ENCODE measurements around the gene HSD11B1L.

Gene HSD11B1L

GRCh38 chr19:5655412-5655811 lies 25.4 kb upstream of the HSD11B1L start:
- Histone ChIP-seq H3K27ac (ENCODE audit: low read depth, low read length) (no peak overlapping the region), H3K9me3 (ENCODE audit: insufficient read depth, low read length) (no peaks in the 10 kb centered on the region), H3K36me3 (ENCODE audit: low read length) (peaks cover 19% of the 10 kb centered on the region; the same call in 1 of the 2 replicates), H2AFZ (ENCODE audit: low read depth, low read length, severe bottlenecking) (no peak overlapping the region), H3F3A (ENCODE audit: insufficient read depth) (peaks cover 3% of the 10 kb centered on the region; the same call in 1 of the 2 replicates), H4K20me1 (ENCODE audit: low read depth, low read length) (no peaks in the 10 kb centered on the region), H3K4me3 (ENCODE audit: insufficient read depth, low read length, poor library complexity, severe bottlenecking) (no peak overlapping the region), H3K9me2 (replicated peaks; ENCODE audit: insufficient read depth, low read length) (no peaks in the 10 kb centered on the region), H3K9ac (ENCODE audit: low read length) (no peak overlapping the region), H3K4me2 (ENCODE audit: low read depth, low read length, poor library complexity, severe bottlenecking) (no peak overlapping the region), H3K27me3 (ENCODE audit: low read length) (no peaks in the 10 kb centered on the region), H3K79me2 (ENCODE audit: insufficient read depth, low read length) (no peaks in the 10 kb centered on the region)
- TF ChIP-seq CTCF (IDR thresholded peaks at IDR 0.05; ENCODE audit: insufficient read depth, low read length, poor library complexity, severe bottlenecking): no peak
- TF ChIP-seq EZH2phosphoT487 (conservative IDR thresholded peaks at IDR 0.05; ENCODE audit: low read length): no peak

- H3F3A ChIP-seq (ENCODE audit: insufficient read depth): no peaks in the 10 kb centered on the region
- no peak overlapping the region for H3K27ac ChIP-seq (ENCODE audit: low read depth, low read length)
- no peak for TF ChIP-seq EZH2phosphoT487 (conservative IDR thresholded peaks at IDR 0.05; ENCODE audit: low read length)
- TF ChIP-seq CTCF (IDR thresholded peaks at IDR 0.05; ENCODE audit: insufficient read depth, low read length, poor library complexity, severe bottlenecking): no peak
- H3K4me2 ChIP-seq (ENCODE audit: low read depth, low read length, poor library complexity, severe bottlenecking): no peak overlapping the region
- H2AFZ ChIP-seq (ENCODE audit: low read depth, low read length, severe bottlenecking): no peak overlapping the region
- H3K79me2 ChIP-seq (ENCODE audit: insufficient read depth, low read length): no peaks in the 10 kb centered on the region
- peaks cover 2% of the 10 kb centered on the region; the same call in 1 of the 2 replicates for H4K20me1 ChIP-seq (ENCODE audit: low read depth, low read length)
- no peak overlapping the region for H3K4me3 ChIP-seq (ENCODE audit: insufficient read depth, low read length, poor library complexity, severe bottlenecking)
- H3K27me3 ChIP-seq (ENCODE audit: low read length): no peaks in the 10 kb centered on the region
- H3K36me3 ChIP-seq (ENCODE audit: low read length): peaks cover 3% of the 10 kb centered on the region; the same call in 1 of the 2 replicates
- H3K9me2 ChIP-seq (replicated peaks; ENCODE audit: insufficient read depth, low read length): no peaks in the 10 kb centered on the region
- H3K9me3 ChIP-seq (ENCODE audit: insufficient read depth, low read length): no peaks in the 10 kb centered on the region
- H3K9ac ChIP-seq (ENCODE audit: low read length): no peak overlapping the region
Measured at GRCh38 chr19:5661483-5661882, 19.3 kb upstream of the HSD11B1L start.

GRCh38 chr19:5663904-5664303 lies 16.9 kb upstream of the HSD11B1L start:
- no peak overlapping the region for H3K4me3 ChIP-seq (ENCODE audit: insufficient read depth, low read length, poor library complexity, severe bottlenecking)
- 0 out of 2 replicates have a peak, but pooled peaks cover 3% of the 10 kb centered on the region for H3K36me3 ChIP-seq (ENCODE audit: low read length)
- H3K4me2 ChIP-seq (ENCODE audit: low read depth, low read length, poor library complexity, severe bottlenecking): no peak overlapping the region
- H3F3A ChIP-seq (ENCODE audit: insufficient read depth): no peaks in the 10 kb centered on the region
- no peak for TF ChIP-seq EZH2phosphoT487 (conservative IDR thresholded peaks at IDR 0.05; ENCODE audit: low read length)
- no peak for TF ChIP-seq CTCF (IDR thresholded peaks at IDR 0.05; ENCODE audit: insufficient read depth, low read length, poor library complexity, severe bottlenecking)
- H3K9ac ChIP-seq (ENCODE audit: low read length): no peak overlapping the region
- no peaks in the 10 kb centered on the region for H3K9me3 ChIP-seq (ENCODE audit: insufficient read depth, low read length)
- no peaks in the 10 kb centered on the region for H3K79me2 ChIP-seq (ENCODE audit: insufficient read depth, low read length)
- H3K9me2 ChIP-seq (replicated peaks; ENCODE audit: insufficient read depth, low read length): no peaks in the 10 kb centered on the region
- no peak overlapping the region for H3K27ac ChIP-seq (ENCODE audit: low read depth, low read length)
- no peak overlapping the region for H2AFZ ChIP-seq (ENCODE audit: low read depth, low read length, severe bottlenecking)
- H4K20me1 ChIP-seq (ENCODE audit: low read depth, low read length): peaks cover 2% of the 10 kb centered on the region; the same call in 1 of the 2 replicates
- no peaks in the 10 kb centered on the region for H3K27me3 ChIP-seq (ENCODE audit: low read length)
